Nephron progenitor cell (in vitro differentiated cells): ENCODE measurements around the gene TIMP3.
A peak's percentile ranks its signal among the peaks of the same experiment; 100 is the strongest.
"Not testable (repeated sequence)": the region's sequence is repeated elsewhere in the genome, so short reads cannot be mapped to it uniquely, and the experiment has no call there.

ENCODE experiments used
- DNase-seq: peaks from one replicate; pipeline ENCODE4 v3.0.0; 2021
- H3K27ac Mint-ChIP-seq: 2 replicates; pipeline ENCODE4 v1.8.0; 2021; ENCODE audit warnings: mild to moderate bottlenecking, moderate library complexity, mixed read lengths
- H3K27me3 Mint-ChIP-seq: 2 replicates; pipeline ENCODE4 v1.8.0; 2021; ENCODE audit warnings: mild to moderate bottlenecking, low read depth, mixed read lengths; ENCODE audit not compliant: poor library complexity
- H3K36me3 Mint-ChIP-seq: 2 replicates; pipeline ENCODE4 v1.8.0; 2021; ENCODE audit warnings: low read depth, mixed read lengths
- H3K4me1 Mint-ChIP-seq: 2 replicates; pipeline ENCODE4 v1.8.0; 2021; ENCODE audit warnings: mixed read lengths
- H3K4me3 Mint-ChIP-seq: 2 replicates; pipeline ENCODE4 v1.8.0; 2021; ENCODE audit warnings: mild to moderate bottlenecking, moderate library complexity, mixed read lengths
- H3K9me3 Mint-ChIP-seq: 2 replicates; pipeline ENCODE4 v1.8.0; 2021; ENCODE audit warnings: mild to moderate bottlenecking, moderate library complexity, mixed read lengths
- CTCF ChIP-seq: fragments of 200-600 bp; sonication (generic); IDR thresholded peaks from 2 replicates; pipeline ENCODE4 v1.5.0; 2021; ENCODE audit warnings: antibody characterized with exemption

The TIMP3 gene

GRCh38 chr22:32801537-32802236 is at the start of gene TIMP3:
TIMP3 (plus strand) TSS chr22:32801705; CDS start chr22:32802002, 297 bp downstream.
- peak; percentile 87 for DNase-seq
- Mint-ChIP-seq H3K27me3 (peaks cover 84% of the 10 kb centered on the region), H3K27ac (no peak within 1 kb of the TSS), H3K4me1 (peaks cover 45% of the 10 kb centered on the region), H3K9me3 (no peaks in the 10 kb centered on the region), H3K4me3 (peak within 1 kb of the TSS; percentile 89), H3K36me3 (no peaks in the 10 kb centered on the region)
- TF ChIP-seq CTCF = no peak

GRCh38 chr22:32752326-32752725 is 49.2 kb upstream of the TIMP3 start:
- Mint-ChIP-seq H3K4me3 (no peak overlapping the region), H3K27ac (peak overlapping the region; percentile 20), H3K4me1 (peaks cover 38% of the 10 kb centered on the region), H3K36me3 (no peaks in the 10 kb centered on the region), H3K9me3 (no peaks in the 10 kb centered on the region), H3K27me3 (peaks cover 10% of the 10 kb centered on the region)
- DNase-seq = no peak
- no peak for TF ChIP-seq CTCF

- peaks cover 38% of the 10 kb centered on the region for H3K4me1 Mint-ChIP-seq
- no peak for DNase-seq
- peaks cover 10% of the 10 kb centered on the region for H3K27me3 Mint-ChIP-seq
- no peak overlapping the region for H3K4me3 Mint-ChIP-seq
- peak overlapping the region; percentile 20 for H3K27ac Mint-ChIP-seq
- H3K9me3 Mint-ChIP-seq = no peaks in the 10 kb centered on the region
- H3K36me3 Mint-ChIP-seq = no peaks in the 10 kb centered on the region
- TF ChIP-seq CTCF = no peak
These were observed 48.5 kb upstream of the TIMP3 start for GRCh38 chr22:32752816-32753520.

- H3K27me3 Mint-ChIP-seq = peaks cover 10% of the 10 kb centered on the region
- DNase-seq = no peak
- peak overlapping the region; percentile 55 for H3K27ac Mint-ChIP-seq
- H3K36me3 Mint-ChIP-seq = no peaks in the 10 kb centered on the region
- no peak for TF ChIP-seq CTCF
- H3K4me3 Mint-ChIP-seq = no peak overlapping the region
- peaks cover 38% of the 10 kb centered on the region for H3K4me1 Mint-ChIP-seq
- H3K9me3 Mint-ChIP-seq = no peaks in the 10 kb centered on the region
These were observed 47.9 kb upstream of the TIMP3 start for GRCh38 chr22:32753591-32753990.

GRCh38 chr22:32754413-32755041 is 47.0 kb upstream of the TIMP3 start:
- no peak overlapping the region for H3K4me3 Mint-ChIP-seq
- H3K4me1 Mint-ChIP-seq = peaks cover 38% of the 10 kb centered on the region
- H3K27me3 Mint-ChIP-seq = peaks cover 10% of the 10 kb centered on the region
- H3K27ac Mint-ChIP-seq = no peak overlapping the region
- H3K36me3 Mint-ChIP-seq = no peaks in the 10 kb centered on the region
- DNase-seq = no peak
- no peaks in the 10 kb centered on the region for H3K9me3 Mint-ChIP-seq
- TF ChIP-seq CTCF = no peak

GRCh38 chr22:32757086-32757762 is 44.3 kb upstream of the TIMP3 start:
- DNase-seq, H3K9me3 Mint-ChIP-seq, H3K36me3 Mint-ChIP-seq, H3K4me3 Mint-ChIP-seq, H3K27ac Mint-ChIP-seq: not testable (repeated sequence)
- Mint-ChIP-seq H3K27me3 (peaks cover 14% of the 10 kb centered on the region), H3K4me1 (peaks cover 16% of the 10 kb centered on the region)
